ENCODE measurements around the gene RMRP.
A peak's percentile ranks its signal among the peaks of the same experiment; 100 is the strongest.

The RMRP gene

DNA sequence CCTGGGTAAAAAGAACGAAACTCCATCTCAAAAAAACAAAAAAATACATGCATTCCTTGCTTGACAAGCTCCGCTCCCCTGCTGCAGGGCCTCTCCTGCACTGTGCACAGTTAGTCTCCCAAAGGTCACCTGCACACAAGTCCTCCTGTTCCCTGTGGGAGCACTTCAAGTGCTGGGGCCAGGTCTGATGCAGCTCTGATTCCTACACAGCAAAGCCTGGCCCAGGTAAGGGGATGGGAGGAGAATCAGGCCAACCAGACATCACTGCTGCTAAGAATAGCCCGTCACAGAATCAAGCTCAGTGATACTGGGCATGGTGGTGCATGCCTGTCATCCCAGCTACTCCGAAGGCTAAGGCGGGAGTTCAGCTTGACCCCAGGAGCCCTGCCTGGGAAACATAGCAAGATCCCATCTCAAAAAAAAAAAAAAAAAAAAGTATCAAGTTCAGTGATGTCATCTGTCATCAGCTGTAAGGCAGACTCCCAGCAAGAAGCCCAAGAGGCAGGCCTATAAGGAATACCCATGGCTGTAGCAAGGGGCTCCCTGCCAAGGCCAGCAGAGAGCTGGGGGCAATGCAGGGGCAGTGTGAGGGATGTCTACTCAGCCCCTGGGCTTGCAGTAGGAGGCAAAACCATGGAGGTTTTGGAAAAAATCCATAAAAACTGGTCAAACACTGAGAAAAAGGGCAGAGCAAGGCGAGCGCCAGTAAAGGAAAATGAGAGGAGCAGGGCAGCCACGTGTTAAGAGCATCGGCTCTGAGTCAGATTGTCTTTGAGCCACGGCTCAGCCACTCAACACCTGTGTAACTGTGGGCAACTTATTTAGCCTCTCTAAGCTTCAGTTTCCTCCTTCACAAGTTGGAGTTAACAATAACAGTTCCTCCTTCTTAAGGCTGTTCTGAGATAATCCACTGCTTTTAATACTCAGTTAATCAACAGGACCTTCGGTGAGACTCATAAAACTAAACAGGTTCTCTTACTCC, 28.7 kb upstream of the RMRP start:
- no peak for DNase-seq

DNA sequence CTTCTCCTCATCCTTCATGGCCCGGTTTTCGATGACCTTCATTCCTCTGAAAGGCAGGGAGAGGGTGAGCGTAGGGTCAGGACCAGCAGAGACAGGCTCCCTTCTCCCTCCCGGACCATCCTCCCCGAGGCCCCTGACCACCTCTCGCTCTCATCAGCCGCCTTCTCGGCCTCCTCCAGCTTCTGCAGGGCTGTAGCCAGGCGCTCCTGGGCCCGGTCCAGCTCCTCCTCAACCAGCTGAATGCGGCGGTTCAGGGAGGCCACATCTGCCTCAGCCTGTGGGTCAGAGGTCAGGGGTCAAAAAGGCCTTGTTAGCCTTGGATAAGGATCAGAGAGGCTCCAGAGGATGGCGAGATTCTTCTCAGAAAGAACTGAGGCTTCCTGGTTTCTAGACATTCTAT, 27.7 kb upstream of the RMRP start:
- DNase-seq, result no peak

DNA sequence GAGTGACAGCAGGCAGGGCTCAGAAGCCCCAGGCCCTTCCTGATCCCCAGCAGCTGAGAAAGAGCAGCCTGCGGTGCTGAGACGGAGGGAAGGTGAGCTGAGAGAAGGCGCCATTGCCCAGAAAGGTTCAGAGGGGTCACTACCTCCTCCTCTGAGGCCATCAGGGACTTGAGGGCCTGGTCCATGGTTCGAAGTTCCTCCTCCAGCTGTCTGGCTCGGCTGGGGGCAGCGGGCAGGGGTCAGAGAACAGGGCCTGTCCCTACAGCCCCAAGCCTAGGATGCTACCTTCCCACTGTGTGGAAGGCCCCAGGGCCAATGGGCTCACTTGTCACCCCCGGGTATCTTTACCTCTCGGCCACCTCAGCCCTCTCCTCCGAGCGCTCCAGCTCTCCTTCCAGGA, 27.1 kb upstream of the RMRP start:
- DNase-seq, result no peak

DNA sequence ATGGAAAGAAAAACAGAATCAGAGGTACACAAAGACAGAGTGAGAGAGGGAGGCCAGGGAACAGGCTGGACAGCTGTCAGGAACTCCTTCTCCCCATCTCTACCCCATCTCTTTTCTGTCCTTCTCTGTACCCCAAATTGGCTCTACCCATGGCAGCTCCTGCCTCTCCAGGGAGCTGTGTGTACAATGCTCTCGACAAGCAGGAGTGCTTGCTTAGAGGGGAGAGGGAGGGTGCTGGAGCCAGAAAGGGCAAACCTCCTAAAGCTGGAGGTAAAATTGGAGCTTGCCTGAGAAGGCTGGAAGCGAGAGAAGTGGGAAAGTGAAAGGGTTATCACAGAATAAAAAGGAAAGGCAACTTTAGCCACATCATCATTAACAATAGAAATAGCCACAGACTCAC, 25.5 kb upstream of the RMRP start:
- no peak for DNase-seq

DNA sequence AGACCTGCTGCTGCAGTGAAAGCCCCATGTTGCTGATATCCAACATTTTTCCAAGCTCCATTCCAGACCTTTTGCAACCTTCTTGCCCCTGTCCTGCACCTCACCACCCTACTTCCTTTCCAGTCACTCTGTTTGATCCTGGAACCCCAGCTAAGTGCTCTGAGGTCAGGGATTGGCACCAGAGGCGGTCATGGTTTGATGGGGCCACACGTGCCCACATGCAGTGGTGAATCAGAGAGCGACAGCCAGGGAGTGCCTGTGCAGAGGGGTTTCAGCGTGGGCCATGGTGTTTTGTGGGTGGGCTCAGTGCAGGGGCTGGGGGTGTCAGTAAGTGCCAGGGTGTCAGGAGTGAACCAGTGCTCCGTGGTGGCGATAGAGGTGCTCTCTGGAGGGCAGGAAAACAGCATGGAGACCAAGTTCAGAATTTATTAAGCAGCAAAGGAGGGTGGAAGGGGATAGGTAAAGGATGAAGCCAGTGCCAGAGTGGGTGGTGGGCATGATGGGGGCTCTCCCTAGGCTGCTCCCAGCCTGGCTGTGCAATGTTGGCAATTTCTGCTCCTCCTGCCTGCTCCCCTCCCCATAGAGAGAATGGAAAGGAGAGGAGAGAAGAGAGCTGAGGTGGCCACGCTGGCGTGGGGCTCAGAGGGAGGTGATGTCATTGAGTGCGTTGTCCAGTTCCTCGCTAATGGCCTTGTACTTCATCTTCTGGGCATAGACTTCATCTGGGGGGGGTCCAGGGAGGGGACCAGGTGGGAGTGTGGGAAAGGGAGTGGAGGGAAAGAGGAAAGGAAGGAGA, 24.9 kb upstream of the RMRP start:
- no peak for DNase-seq

DNA sequence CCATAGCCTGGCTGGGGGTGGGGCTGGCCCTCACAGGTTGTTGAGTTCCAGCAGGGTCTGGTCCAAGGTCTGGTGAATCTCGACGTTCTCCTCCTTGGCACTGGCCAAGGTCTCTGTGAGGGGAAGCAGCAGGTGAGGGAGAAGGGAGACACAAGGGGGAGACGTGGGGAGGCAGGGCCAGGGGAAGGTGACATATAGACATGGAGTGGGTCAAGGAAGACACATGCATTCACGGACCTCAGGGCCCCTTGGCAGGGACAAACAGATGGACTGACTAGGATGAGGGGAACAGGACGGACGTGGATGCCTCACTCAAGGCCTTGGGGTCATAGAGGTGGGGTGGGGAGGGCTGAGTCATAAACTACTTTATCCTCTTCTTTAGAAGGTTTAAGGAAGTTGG, 24.2 kb upstream of the RMRP start:
- no peak for DNase-seq

DNA sequence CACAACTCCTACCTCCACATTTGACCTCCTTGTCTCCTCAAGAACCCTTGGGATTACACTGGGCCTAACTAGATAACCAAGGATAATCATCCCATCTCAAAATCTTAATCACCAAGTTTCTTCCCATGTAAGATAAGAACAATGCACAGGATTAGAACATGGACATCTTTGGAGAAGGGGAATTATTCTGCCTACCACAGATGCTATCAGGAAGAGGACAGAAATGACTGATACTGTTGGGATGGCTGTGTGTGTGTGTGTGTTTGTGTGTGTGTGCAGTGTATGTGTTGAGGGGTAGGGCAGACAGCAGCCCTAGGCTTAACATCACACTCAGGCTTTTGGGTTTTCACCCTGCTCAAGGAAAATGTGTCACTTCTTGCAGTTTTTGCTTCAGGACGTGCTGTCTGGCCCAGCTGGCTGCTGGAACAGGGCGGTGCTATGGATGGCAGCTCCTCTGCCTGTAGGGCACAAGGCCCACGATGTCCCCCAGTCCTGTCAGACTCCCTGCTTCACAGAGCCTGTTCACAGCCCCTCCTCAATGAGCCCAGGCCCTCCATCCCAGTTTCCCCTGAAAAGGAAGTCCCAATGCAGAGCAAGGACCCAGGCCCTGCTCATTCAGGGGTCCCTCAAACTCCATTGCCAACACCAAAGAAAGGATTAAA, 23.7 kb upstream of the RMRP start:
- DNase-seq, result no peak

DNA sequence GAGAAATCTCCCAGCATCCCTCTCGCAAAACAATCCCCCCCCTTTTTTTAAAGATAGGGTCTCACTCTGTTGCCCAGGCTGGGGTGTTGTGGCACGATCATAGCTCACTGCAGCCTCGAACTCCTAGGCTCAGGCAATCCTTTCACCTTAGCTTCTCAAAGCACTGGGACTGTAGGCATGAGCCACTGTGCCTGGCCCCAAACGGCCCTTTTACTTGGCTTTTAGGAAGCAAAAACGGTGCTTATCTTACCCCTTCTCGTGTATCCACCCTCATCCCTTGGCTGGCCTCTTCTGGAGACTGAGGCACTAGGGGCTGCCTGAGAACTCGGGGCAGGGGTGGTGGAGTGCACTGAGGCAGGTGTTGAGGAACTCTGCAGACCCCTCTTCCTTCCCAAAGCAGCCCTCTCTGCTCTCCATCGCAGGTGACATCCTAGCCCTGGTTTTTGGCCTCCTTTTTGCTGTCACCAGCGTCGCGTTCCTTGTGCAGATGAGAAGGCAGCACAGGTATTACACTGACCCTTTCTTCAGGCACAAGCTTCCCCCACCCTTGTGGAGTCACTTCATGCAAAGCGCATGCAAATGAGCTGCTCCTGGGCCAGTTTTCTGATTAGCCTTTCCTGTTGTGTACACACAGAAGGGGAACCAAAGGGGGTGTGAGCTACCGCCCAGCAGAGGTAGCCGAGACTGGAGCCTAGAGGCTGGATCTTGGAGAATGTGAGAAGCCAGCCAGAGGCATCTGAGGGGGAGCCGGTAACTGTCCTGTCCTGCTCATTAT, 22.7 kb upstream of the RMRP start:
- DNase-seq, result no peak

DNA sequence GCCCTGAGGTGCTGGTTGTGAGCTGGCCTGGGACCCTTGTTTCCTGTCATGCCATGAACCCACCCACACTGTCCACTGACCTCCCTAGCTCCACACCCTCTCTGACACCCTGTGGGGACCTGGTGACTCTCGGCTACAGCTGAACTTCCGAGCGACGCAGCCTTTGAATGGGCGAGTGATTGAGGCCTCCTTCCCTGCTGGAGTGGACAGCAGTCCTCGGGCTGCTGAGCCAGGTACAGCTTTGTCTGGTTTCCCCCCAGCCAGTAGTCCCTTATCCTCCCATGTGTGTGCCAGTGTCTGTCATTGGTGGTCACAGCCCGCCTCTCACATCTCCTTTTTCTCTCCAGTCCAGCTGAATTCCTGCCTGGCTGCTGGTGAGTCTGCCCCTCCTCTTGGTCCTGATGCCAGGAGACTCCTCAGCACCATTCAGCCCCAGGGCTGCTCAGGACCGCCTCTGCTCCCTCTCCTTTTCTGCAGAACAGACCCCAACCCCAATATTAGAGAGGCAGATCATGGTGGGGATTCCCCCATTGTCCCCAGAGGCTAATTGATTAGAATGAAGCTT, 22.0 kb upstream of the RMRP start:
- DNase-seq, result no peak

DNA sequence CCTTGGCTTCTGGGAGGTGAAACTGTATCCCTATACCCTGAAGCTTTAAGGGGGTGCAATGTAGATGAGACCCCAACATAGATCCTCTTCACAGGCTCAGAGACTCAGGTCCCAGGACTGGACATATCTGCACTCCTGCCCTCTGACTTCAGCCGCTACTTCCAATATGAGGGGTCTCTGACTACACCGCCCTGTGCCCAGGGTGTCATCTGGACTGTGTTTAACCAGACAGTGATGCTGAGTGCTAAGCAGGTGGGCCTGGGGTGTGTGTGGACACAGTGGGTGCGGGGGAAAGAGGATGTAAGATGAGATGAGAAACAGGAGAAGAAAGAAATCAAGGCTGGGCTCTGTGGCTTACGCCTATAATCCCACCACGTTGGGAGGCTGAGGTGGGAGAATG, 21.3 kb upstream of the RMRP start:
- no peak for DNase-seq

DNA sequence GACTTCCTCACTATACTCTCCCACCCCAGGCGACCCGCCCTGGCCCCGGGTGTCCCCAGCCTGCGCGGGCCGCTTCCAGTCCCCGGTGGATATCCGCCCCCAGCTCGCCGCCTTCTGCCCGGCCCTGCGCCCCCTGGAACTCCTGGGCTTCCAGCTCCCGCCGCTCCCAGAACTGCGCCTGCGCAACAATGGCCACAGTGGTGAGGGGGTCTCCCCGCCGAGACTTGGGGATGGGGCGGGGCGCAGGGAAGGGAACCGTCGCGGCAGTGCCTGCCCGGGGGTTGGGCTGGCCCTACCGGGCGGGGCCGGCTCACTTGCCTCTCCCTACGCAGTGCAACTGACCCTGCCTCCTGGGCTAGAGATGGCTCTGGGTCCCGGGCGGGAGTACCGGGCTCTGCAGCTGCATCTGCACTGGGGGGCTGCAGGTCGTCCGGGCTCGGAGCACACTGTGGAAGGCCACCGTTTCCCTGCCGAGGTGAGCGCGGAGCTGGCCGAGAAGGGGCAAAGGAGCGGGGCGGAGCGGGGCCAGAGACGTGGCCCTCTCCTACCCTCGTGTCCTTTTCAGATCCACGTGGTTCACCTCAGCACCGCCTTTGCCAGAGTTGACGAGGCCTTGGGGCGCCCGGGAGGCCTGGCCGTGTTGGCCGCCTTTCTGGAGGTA, 18.0 kb upstream of the RMRP start:
- no peak for DNase-seq

DNA sequence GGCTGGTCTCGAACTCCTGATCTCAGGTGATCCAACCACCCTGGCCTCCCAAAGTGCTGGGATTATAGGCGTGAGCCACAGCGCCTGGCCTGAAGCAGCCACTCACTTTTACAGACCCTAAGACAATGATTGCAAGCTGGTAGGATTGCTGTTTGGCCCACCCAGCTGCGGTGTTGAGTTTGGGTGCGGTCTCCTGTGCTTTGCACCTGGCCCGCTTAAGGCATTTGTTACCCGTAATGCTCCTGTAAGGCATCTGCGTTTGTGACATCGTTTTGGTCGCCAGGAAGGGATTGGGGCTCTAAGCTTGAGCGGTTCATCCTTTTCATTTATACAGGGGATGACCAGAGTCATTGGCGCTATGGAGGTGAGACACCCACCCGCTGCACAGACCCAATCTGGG, 17.4 kb upstream of the RMRP start:
- DNase-seq, result no peak

DNA sequence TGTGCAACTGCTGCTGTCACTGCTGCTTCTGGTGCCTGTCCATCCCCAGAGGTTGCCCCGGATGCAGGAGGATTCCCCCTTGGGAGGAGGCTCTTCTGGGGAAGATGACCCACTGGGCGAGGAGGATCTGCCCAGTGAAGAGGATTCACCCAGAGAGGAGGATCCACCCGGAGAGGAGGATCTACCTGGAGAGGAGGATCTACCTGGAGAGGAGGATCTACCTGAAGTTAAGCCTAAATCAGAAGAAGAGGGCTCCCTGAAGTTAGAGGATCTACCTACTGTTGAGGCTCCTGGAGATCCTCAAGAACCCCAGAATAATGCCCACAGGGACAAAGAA, 16.2 kb upstream of the RMRP start:
- no peak for DNase-seq

DNA sequence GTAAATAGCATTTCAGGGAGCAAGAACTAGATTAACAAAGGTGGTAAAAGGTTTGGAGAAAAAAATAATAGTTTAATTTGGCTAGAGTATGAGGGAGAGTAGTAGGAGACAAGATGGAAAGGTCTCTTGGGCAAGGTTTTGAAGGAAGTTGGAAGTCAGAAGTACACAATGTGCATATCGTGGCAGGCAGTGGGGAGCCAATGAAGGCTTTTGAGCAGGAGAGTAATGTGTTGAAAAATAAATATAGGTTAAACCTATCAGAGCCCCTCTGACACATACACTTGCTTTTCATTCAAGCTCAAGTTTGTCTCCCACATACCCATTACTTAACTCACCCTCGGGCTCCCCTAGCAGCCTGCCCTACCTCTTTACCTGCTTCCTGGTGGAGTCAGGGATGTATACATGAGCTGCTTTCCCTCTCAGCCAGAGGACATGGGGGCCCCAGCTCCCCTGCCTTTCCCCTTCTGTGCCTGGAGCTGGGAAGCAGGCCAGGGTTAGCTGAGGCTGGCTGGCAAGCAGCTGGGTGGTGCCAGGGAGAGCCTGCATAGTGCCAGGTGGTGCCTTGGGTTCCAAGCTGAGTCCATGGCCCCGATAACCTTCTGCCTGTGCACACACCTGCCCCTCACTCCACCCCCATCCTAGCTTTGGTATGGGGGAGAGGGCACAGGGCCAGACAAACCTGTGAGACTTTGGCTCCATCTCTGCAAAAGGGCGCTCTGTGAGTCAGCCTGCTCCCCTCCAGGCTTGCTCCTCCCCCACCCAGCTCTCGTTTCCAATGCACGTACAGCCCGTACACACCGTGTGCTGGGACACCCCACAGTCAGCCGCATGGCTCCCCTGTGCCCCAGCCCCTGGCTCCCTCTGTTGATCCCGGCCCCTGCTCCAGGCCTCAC, 15.6 kb upstream of the RMRP start, which contains the start of gene CA9:
TSS of gene CA9 (plus strand) at position 797 of the 893 bp plus-strand sequence. CDS start at position 829, 32 bp downstream.
- no peak for DNase-seq

DNA sequence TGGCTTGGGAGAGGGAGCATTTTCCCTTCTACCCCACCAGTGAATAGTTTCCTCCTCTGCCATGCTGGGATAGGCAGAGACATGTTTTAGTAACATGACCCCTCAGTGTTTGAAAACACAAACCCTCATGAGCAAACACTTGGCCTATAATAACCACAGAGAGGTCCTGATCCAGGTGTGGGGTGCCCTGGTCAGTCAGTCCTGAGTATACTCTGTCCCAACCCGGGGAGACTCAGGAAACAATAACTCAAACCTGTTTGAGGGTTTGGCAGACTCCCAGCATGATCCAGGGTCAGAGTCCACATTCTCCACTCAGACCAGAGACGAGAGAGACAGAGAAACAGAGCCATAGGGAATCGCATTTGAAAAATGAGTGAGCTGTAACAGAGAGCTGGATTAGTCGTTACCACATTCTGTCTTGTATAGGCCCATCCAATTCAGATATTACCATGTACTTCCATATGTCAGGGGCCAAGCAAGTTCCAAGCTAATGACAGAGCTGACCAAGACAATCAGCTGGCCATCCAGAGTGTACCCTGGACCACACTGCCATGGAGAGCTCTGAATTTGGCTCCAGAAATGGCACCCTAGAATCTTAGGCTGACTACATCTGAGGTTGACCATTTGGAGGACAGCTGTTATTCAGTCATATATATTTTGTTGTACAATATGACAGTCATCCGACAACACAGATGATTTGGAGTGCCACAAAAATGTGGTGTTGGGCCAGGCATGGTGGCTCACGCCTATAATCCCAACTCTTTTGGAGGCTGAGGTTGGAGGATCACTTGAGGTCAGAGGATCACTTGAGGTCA, 11.7 kb upstream of the RMRP start:
- DNase-seq, result peak; percentile 68

DNA sequence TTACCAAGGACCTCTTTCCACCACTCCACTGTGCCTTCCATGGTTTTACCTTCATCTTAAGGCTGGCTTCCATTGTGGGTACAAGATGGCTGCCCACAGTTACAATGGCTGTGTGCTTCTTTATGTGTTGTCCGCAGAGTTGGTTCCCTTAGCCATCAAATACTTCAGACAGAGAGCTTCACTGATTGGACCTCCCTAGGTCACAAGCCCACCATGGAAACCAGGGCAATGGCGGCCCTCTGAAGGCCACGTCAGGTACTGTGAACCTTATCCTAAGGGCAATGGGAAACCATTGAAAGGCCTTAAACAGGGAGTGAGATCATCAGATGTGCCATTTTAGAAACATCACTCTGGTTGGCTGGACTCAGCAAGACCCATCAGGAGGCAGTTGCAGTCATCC, 10.1 kb upstream of the RMRP start:
- no peak for DNase-seq

DNA sequence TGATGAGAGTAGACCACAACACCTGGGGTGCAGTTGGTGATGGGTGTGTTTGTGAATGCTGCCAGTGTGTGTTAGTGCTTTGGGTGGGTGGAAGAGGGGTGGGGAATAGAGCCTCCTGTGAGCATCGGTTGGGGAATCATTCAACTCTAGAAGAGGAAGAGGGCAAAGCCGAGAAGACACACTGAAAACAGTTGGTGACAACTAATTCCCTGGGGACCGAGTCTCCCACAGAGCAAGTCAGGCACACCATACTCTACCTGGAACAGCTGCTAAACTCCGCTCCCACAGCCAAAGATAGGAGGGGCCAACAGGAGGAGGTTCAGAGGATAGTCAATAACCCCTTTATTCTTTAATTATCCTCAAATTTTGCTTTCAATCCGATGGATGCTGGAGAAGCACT, 8.7 kb upstream of the RMRP start:
- DNase-seq, result no peak

DNA sequence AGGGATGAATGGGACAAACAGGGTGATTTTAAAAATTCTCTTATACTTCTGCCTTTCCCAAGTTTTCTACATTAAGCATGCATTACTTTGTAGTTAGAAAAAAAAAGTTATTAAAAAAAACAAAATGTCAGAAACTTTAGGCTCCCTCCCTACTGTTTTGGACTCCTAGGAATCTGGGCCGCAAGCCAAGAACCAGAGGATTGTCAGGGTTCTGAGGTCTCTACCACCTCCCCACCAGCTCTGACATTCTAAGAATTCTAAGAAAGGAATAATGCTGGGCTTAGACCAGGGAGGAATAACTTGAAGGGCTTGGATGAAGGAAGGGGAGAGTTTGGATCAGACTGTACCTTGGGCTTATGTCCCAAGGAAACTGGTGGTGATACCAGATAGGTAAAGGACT, 8.2 kb upstream of the RMRP start:
- peak; percentile 5 for DNase-seq

DNA sequence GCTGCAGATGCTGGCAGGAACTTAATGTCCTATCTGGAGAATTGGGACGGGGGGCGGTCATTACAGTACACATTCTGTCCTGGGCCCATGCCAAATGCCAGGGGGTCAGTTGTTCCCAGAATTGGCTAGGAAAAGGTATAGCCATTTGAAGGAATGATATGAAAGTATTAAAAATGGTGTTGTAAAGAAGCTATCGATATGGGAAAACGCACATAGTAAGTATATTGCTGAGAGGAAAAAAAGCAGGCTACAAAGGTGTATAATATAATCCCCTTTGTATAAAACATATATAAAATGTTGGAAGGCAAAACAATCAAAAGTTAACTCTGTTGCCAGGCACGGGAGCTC, 7.6 kb upstream of the RMRP start:
- DNase-seq, result no peak

Data from kidney glomerular epithelial cell (primary cell).